Stimulated activated CD4-positive, alpha-beta T cell treated with anti-CD3 and anti-CD28 coated beads, TNF-alpha, amount 100 ng/mL, for 1 hour (primary cell): Measurements from ENCODE around the gene CADPS2.

ENCODE experiments used
- DNase-seq, 3 donors: peaks; one replicate each; pipeline ENCODE4 v3.0.0-alpha.2; 2020; ENCODE audit warnings: low read depth in 3 of 3, low spot score in 1 of 3

CADPS2 gene

DNA sequence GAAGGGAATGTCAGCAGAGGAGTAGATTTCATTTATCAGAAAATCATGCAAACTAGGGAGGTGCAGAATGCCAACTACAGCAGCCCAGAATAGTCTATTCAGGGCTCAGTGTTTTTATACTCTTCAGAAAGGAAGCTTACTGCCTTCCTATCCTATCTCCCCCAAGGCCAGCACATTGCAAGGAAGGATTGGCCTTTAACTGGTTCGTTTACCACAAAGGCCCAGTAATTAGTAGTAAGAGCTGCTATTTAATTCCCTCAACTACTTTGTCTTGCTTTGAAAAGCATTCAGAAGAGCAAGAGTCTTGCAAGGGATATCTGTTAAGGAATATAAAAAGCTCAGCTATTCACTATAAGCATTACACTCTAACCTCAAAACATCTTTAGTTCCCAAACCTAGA is 97.1 kb downstream of the CADPS2 start:
- DNase-seq, result no peak

DNA sequence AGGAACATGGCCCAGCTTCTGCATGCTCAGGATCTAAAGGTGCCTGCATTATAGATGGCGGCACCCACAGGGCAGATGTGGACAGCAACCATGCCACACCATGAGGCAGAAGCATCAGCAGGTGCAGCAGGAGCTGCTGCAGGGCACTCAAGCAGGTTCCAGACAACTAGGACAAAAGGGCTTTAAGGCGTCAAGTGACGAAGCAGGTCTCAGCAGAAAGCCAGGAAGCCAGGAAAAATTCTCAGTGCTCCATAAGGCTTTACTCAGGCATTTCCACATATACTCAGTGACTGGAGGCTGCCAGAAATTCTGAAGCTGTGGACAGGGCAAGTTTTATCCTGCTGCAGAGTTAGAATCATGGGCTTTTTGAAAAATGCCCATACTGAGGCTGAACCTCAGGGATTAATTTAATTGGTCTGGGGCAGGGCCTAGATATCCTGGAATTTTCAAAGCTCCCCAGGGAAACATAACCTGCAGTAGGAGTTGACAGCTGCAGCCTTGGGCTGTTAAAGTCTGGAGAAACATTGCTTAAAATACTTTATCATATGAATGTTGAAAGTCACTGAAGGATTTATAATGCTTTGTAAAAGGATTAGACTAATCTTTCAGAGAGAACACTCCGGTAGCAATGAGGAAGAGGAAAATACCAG is 115.4 kb downstream of the CADPS2 start:
- DNase-seq, result no peak

GRCh38 chr7:122768827-122769226 is 117.4 kb downstream of the CADPS2 start:
- no peak for DNase-seq

DNA sequence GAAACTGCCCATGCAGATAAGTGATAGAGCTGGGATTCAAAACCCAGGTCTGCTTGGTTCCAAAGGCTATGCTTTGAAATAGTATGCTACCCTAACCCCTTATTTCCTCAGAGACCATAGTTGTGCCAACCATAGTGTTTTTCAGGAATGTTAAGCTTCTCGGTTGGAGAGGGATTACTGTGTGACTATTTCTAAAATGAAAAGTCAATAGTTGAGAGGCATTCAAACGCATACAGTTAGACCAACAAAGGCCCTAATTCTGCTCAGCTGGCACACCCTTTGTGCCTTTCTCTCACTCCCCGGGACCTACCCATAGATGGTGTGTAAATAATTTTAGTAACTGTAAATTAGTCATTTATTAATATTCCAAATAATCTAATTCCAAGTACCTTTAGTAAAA is 118.9 kb downstream of the CADPS2 start:
- DNase-seq, result no peak

- DNase-seq, result no peak
Measured at GRCh38 chr7:122766593-122766992, 119.7 kb downstream of the CADPS2 start.

- DNase-seq, result no peak
Measured at GRCh38 chr7:122764902-122765301, 121.4 kb downstream of the CADPS2 start.

- no peak for DNase-seq
Measured at GRCh38 chr7:122764020-122764419, 122.2 kb downstream of the CADPS2 start.

GRCh38 chr7:122762071-122762470 is 124.2 kb downstream of the CADPS2 start:
- DNase-seq, result no peak

DNA sequence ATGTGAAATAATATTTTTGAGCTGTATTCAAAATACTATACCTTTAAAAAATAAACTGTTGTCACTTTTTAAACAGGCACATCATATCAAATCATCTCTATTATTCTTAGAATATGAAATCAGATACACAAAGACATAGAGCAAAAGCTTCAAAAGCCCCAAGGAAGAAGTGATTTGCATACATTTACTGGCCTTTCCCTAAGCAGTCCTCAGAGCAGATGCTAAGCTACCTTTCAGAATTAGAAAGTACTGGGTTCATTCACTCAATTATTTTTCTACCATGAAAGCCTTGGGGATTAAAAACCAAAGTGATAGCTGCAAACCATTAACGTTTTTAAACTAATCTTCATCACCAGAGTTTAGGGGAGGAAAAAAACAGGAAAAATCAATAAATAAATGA is 127.8 kb downstream of the CADPS2 start:
- DNase-seq, result no peak

GRCh38 chr7:122756860-122757259 is 129.4 kb downstream of the CADPS2 start:
- no peak for DNase-seq

- DNase-seq, result no peak
Measured at GRCh38 chr7:122755696-122756095, 130.6 kb downstream of the CADPS2 start.

DNA sequence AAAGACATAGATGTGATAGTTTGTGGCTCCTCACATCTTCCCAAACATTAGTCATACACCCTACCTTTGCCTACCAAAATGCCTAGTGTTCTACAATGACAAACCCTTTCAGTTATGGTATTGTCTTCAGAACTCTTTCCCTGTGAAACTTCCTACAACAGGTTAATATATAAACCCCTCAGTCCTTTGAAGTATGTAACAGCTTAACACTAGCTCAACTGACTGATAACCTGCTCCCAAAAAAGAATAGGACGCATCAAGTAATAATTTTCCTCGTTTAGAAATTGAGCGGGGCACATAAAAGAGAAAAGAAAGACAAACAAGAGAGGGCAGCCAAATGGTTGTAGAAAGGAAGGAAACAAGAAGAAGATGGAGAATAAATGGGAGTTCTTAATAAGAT is 133.7 kb downstream of the CADPS2 start:
- no peak for DNase-seq

- DNase-seq, result no peak
Measured at GRCh38 chr7:122750389-122750788, 135.9 kb downstream of the CADPS2 start.

DNA sequence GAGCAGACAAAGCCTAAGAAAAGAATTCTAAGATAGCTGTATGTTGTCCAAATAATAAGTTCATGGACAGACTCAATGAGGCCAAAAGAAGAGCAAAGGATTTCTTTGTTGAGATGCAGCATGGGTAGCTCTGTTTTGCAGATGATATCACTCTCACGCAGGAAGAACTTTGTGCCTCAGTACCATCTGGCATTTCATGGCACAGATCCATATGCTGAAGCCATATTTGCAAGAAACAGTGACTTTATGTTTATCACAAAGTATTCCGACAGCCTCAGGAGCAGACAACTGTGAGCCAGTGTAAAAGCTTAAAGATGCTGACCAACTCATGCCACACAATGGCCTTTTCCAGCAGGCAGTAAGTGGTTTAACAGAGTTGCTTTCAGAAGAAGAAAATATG is 138.1 kb downstream of the CADPS2 start:
- no peak for DNase-seq

DNA sequence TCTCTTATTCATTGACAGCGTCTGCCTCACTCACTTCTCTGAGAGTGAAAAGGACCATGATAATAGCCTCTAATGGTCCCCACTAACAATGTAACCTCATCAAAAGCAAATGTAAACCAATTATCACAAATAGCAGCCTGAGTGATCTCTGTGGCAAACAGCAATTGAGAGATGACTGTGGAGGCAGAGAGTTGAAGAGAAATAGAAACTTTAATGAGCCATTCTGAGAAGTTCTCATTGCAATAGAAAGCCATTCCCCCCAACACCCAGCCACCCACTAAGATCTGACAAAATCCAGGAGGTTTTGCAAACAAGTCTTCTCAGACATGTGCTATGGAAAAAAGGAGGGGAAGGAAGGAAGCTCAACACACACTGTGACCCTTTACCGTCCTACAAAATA is 139.3 kb downstream of the CADPS2 start:
- no peak for DNase-seq

DNA sequence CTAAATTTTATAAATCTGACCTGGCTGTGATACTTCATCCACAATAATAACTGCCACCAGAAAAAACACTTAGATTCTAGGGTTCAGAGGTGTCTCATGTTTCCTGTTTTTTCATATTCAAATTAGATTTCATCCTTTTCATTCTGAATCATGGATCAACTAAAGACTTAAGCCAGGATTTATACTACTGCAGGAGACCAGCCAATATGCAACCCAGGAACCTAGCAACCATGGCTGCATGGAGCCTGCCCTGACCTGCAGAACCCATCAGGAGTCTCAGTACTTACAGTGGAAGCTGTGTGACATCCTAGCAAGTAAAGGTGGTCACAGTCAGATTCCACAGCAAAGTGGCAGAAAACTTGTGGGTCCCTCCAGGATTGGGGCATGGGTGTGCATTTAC is 143.0 kb downstream of the CADPS2 start:
- DNase-seq, result no peak

DNA sequence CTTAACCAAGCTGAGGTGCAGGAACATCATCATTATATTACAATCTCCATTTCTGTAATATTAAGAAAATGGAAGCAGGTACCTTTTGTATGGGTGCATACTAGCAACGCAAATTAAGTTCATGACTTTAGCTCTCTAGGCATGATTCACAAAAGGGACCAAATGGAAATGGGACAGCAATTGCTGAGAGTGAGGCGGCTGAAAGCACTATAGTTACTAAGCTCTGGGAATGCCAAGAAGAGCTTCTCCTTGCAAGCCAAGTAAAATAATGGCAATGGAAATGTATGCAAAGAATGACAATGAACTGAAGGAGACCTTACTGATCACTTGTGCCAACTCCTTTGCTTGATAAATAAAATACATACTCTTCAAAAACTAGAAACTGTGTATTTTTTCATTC is 147.3 kb downstream of the CADPS2 start:
- no peak for DNase-seq

GRCh38 chr7:122736183-122736582 is 150.1 kb downstream of the CADPS2 start:
- no peak for DNase-seq

DNA sequence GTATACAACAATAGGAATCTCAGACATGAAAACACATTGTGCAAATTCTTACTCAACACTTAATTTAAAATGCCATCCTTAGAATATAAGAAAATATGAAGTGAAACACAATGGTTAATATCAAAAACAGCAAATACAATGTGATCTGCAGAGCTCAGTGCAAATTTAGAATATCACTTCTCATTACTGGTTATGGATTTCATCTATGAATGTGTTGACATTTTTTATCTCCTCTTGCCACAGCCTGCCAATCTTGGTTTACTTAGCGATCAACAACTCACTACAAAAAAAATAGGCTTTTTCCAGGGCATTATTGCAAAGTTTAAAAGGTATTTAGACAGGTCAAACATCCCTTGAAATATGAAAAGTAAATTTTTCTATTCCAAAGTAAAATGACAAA is 158.5 kb downstream of the CADPS2 start:
- no peak for DNase-seq

GRCh38 chr7:122727354-122727753 is 158.9 kb downstream of the CADPS2 start:
- DNase-seq, result no peak

DNA sequence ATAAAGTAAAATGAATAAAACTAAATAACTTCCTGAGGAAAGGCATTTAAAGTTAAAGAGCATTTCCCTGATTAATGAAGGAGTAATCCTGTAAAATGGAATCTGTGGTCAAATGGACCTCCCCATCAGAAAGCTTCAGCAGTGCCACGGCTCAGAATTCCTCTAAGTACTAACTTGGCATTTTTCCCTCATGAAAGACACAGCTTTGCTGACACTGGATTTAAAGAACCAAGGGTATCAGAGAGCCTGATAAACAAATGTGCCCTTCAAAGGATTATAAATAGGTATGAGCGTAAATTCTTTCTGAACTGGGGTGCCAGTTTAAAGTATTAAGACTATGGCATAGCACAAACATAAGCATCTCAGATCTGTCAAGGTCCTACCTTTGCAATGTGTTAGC is 159.4 kb downstream of the CADPS2 start:
- DNase-seq, result no peak

GRCh38 chr7:122724366-122724765 is 161.9 kb downstream of the CADPS2 start:
- no peak for DNase-seq

DNA sequence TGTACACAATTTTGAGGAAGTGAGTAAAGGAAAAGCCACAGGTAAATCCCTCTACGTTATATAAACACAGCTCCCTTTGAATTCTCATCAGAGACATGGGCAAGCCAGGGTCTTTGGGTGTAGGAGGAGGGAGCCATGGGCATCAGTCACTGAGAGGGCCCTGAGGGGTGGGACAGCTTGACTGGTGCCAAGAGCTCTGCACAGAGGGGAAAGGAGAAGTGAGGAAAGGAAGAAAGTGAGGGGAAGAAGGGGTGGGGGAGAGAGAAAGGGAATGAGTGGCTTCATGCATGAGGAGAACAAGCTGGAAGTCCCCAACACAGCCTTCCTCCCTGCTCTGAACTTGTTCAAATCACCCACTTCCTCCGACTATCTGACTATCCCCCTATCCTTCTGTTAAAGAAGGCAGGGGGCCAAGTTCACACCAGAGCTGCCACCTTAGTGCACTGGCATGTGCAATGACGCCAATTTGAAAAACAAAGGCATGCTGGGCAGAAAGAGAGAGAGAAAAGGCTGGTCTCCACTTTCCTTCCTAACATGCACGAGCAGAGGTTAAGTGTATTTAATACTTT is 167.2 kb downstream of the CADPS2 start:
- DNase-seq, result no peak
